Neural cell (in vitro differentiated cells): Measurements from ENCODE around the gene IKZF2. TPM values are rescaled to one million over a fixed set of nuclear protein-coding genes. Genes with fewer than 3 reads are reported as not detected.

Experiments used
- H2AFZ ChIP-seq: fragments of 200-600, 300-800 bp; sonication (generic), shearing (Covaris generic); 2 replicates; pipeline ENCODE4 v1.6.0; 2014; ENCODE audit warnings: low read depth, mild to moderate bottlenecking, antibody characterized with exemption, low read length, moderate library complexity
- H3F3A ChIP-seq: fragments of 200-600 bp; shearing (Covaris generic); 2 replicates; pipeline ENCODE4 v1.6.1; 2016; ENCODE audit warnings: mild to moderate bottlenecking, moderate library complexity, mixed read lengths, antibody characterized with exemption, low read length; ENCODE audit not compliant: insufficient read depth, poor library complexity, severe bottlenecking
- H3K27ac ChIP-seq: fragments of 200-600, 300-800 bp; sonication (generic), shearing (Covaris generic); 2 replicates; pipeline ENCODE4 v1.5.1; 2014; ENCODE audit warnings: mild to moderate bottlenecking, low read length, moderate library complexity
- H3K27me3 ChIP-seq: fragments of 300-800, 200-600 bp; sonication (generic), shearing (Covaris generic); 2 replicates; pipeline ENCODE4 v1.6.0; 2014; ENCODE audit warnings: mild to moderate bottlenecking, low read depth, low read length, moderate library complexity; ENCODE audit not compliant: insufficient read depth
- H3K36me3 ChIP-seq: fragments of 300-800, 200-600 bp; sonication (generic), shearing (Covaris generic); 2 replicates; pipeline ENCODE4 v1.5.1; 2014; ENCODE audit warnings: mild to moderate bottlenecking, antibody characterized with exemption, low read length, moderate library complexity; ENCODE audit not compliant: insufficient read depth
- H3K4me2 ChIP-seq: fragments of 300-800, 200-600 bp; sonication (generic), shearing (Covaris generic); 2 replicates; pipeline ENCODE4 v1.6.0; 2014; ENCODE audit warnings: mild to moderate bottlenecking, low read length
- H3K4me3 ChIP-seq: fragments of 300-800, 200-600 bp; sonication (generic), shearing (Covaris generic); 2 replicates; pipeline ENCODE4 v1.5.1; 2014; ENCODE audit warnings: mild to moderate bottlenecking, low read length, moderate library complexity
- H3K79me2 ChIP-seq: fragments of 200-600 bp; shearing (Covaris generic); replicated peaks from 2 replicates; pipeline ENCODE4 v1.6.0; 2014; ENCODE audit warnings: mild to moderate bottlenecking, low read length, moderate library complexity; ENCODE audit not compliant: insufficient read depth
- H3K9ac ChIP-seq: fragments of 300-800, 200-600 bp; sonication (generic), shearing (Covaris generic); 2 replicates; pipeline ENCODE4 v1.6.1; 2016; ENCODE audit warnings: mild to moderate bottlenecking, low read length, mixed read lengths
- H3K9me2 ChIP-seq: fragments of 200-600 bp; shearing (Covaris generic); 2 replicates; pipeline ENCODE4 v1.6.1; 2016; ENCODE audit warnings: mild to moderate bottlenecking, low read length, mixed read lengths; ENCODE audit not compliant: insufficient read depth
- H3K9me3 ChIP-seq: fragments of 200-600, 300-800 bp; sonication (generic), shearing (Covaris generic); 2 replicates; pipeline ENCODE4 v1.6.1; 2016; ENCODE audit warnings: mild to moderate bottlenecking, mixed run types, low read length, moderate library complexity, mixed read lengths
- H4K20me1 ChIP-seq: fragments of 200-600 bp; shearing (Covaris generic); 2 replicates; pipeline ENCODE4 v1.6.1; 2016; ENCODE audit warnings: mild to moderate bottlenecking, mixed run types; ENCODE audit not compliant: insufficient read depth
- CTCF ChIP-seq: fragments of 450-650 bp; IDR thresholded peaks from 2 replicates; pipeline ENCODE4 v1.5.1; 2014; ENCODE audit warnings: antibody characterized with exemption, mild to moderate bottlenecking, moderate library complexity; ENCODE audit not compliant: poor library complexity, severe bottlenecking
- EP300 ChIP-seq: fragments of 450-650 bp; conservative IDR thresholded peaks from 2 replicates; pipeline ENCODE4 v1.6.1; 2014; ENCODE audit warnings: antibody characterized with exemption, mild to moderate bottlenecking, moderate library complexity; ENCODE audit not compliant: poor library complexity, severe bottlenecking
- EZH2 ChIP-seq: fragments of 200-600, 300-800 bp; shearing (Covaris generic), sonication (generic); IDR thresholded peaks from 2 replicates; pipeline ENCODE4 v1.6.1; 2014; ENCODE audit warnings: antibody characterized with exemption, low read length, borderline replicate concordance, mild to moderate bottlenecking; ENCODE audit not compliant: insufficient read depth, poor library complexity, severe bottlenecking
- MXI1 ChIP-seq: fragments of 450-650 bp; conservative IDR thresholded peaks from 2 replicates; pipeline ENCODE4 v1.6.1; 2014; ENCODE audit warnings: antibody characterized with exemption, mild to moderate bottlenecking; ENCODE audit not compliant: poor library complexity, severe bottlenecking
- POLR2AphosphoS5 ChIP-seq: IDR thresholded peaks from 2 replicates; pipeline ENCODE4 v1.6.1; 2012
- RAD21 ChIP-seq: fragments of 450-650 bp; conservative IDR thresholded peaks from 2 replicates; pipeline ENCODE4 v1.6.1; 2014; ENCODE audit warnings: antibody characterized with exemption, mild to moderate bottlenecking, moderate library complexity
- SMC3 ChIP-seq: fragments of 450-650 bp; conservative IDR thresholded peaks from 2 replicates; pipeline ENCODE4 v1.6.1; 2014; ENCODE audit warnings: antibody characterized with exemption, mild to moderate bottlenecking, moderate library complexity; ENCODE audit not compliant: poor library complexity
- TAF1 ChIP-seq: IDR thresholded peaks from 2 replicates; pipeline ENCODE4 v1.6.1; 2012; ENCODE audit warnings: low read depth
- polyA plus RNA-seq: library from polyadenylated mRNA; depleted of rRNA; stranded (reverse); fragments of >200 nt; gene quantifications from 2 replicates; pipeline ENCODE4 v1.2.3, GENCODE V29; 2014
- TF ChIP-seq, protein P1 (sequence below): IDR thresholded peaks from 2 replicates; pipeline ENCODE4 v1.6.1; 2012; ENCODE audit warnings: borderline replicate concordance

IKZF2 gene
- polyA plus RNA-seq, 1 donor from 2014 or later = 5.6 TPM

- no peak overlapping the region for H3K27ac ChIP-seq
- H3K79me2 ChIP-seq = no peaks in the 10 kb centered on the region
- H3K4me2 ChIP-seq = no peak overlapping the region
- H3K36me3 ChIP-seq = no peaks in the 10 kb centered on the region
- no peak overlapping the region for H2AFZ ChIP-seq
- no peak overlapping the region for H3K4me3 ChIP-seq
- TF ChIP-seq MXI1 (no peak), SMC3 (no peak)
- H3K9me2 ChIP-seq = no peaks in the 10 kb centered on the region
- H4K20me1 ChIP-seq = no peaks in the 10 kb centered on the region
- no peak overlapping the region for H3K9ac ChIP-seq
- no peaks in the 10 kb centered on the region for H3K9me3 ChIP-seq
- no peaks in the 10 kb centered on the region for H3K27me3 ChIP-seq
- H3F3A ChIP-seq = no peaks in the 10 kb centered on the region
Measured at GRCh38 chr2:213011505-213011904, 139.9 kb downstream of the IKZF2 start.

DNA sequence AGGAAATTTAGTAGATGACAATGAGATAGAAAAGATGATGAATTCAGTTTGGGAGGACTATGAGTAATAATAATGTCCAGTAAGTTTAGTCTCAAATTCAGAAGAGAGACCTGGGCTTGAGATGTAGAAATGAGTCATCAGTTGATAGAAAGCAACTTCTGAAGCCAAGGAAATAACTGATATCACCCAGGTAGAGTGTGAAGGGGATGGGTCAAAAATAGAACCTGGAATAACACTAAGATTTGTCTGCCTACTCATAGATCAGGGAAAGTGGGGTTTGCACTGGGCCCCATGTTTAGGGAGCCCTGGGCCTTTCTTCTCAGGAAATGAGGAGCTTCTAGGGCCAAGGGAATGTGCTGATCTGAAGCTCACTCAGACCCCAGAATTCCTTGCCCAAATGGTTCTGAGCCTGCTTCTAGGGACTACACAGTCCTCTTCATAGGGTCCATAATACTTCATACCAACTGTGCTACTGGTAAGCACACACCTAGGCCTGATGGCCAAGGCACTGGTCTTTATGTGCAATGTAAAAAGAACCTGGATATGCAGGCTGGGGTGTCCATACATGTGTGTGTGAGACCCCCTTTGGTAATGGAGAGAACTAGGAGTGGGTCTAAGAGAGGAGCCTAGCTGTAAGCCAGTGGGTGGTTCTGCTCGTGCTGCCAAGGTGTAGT lies 141.2 kb downstream of the IKZF2 start:
- no peak overlapping the region for H3K4me2 ChIP-seq
- H3K4me3 ChIP-seq = no peak overlapping the region
- no peaks in the 10 kb centered on the region for H3K36me3 ChIP-seq
- H3K27me3 ChIP-seq = no peaks in the 10 kb centered on the region
- TF ChIP-seq, protein P1, sequence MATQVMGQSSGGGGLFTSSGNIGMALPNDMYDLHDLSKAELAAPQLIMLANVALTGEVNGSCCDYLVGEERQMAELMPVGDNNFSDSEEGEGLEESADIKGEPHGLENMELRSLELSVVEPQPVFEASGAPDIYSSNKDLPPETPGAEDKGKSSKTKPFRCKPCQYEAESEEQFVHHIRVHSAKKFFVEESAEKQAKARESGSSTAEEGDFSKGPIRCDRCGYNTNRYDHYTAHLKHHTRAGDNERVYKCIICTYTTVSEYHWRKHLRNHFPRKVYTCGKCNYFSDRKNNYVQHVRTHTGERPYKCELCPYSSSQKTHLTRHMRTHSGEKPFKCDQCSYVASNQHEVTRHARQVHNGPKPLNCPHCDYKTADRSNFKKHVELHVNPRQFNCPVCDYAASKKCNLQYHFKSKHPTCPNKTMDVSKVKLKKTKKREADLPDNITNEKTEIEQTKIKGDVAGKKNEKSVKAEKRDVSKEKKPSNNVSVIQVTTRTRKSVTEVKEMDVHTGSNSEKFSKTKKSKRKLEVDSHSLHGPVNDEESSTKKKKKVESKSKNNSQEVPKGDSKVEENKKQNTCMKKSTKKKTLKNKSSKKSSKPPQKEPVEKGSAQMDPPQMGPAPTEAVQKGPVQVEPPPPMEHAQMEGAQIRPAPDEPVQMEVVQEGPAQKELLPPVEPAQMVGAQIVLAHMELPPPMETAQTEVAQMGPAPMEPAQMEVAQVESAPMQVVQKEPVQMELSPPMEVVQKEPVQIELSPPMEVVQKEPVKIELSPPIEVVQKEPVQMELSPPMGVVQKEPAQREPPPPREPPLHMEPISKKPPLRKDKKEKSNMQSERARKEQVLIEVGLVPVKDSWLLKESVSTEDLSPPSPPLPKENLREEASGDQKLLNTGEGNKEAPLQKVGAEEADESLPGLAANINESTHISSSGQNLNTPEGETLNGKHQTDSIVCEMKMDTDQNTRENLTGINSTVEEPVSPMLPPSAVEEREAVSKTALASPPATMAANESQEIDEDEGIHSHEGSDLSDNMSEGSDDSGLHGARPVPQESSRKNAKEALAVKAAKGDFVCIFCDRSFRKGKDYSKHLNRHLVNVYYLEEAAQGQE = no peak
- TF ChIP-seq POLR2AphosphoS5 (no peak), EZH2 (no peak), RAD21 (no peak), EP300 (no peak), TAF1 (no peak), SMC3 (no peak), CTCF (no peak), MXI1 (no peak)
- H4K20me1 ChIP-seq = no peaks in the 10 kb centered on the region
- no peaks in the 10 kb centered on the region for H3K9me2 ChIP-seq
- H3K9ac ChIP-seq = no peak overlapping the region
- H3K9me3 ChIP-seq = no peaks in the 10 kb centered on the region
- H2AFZ ChIP-seq = no peak overlapping the region
- no peaks in the 10 kb centered on the region for H3F3A ChIP-seq
- H3K79me2 ChIP-seq = no peaks in the 10 kb centered on the region
- no peak overlapping the region for H3K27ac ChIP-seq
